ENCODE measurements around the gene PIM3.
"Not testable (repeated sequence)": the region's sequence is repeated elsewhere in the genome, so short reads cannot be mapped to it uniquely, and the experiment has no call there.

GRCh38 chr22:49989826-49990225 is 29.3 kb downstream of the PIM3 start:
- TF ChIP-seq POLR2A, CTCF, EP300 (IDR thresholded peaks at IDR 0.05): not testable (repeated sequence)
